B cell (primary cell): ENCODE measurements around the gene LURAP1L. TPM values are rescaled to one million over a fixed set of nuclear protein-coding genes. Genes with fewer than 3 reads are reported as not detected.

Source experiments
- ATAC-seq: fragments of 200-7000 bp; cut with Tn5 transposase; one replicate; pipeline ENCODE4 v1.10.0; 2021; ENCODE audit warnings: low read depth, mild to moderate bottlenecking, moderate number of reproducible peaks, moderate library complexity
- CTCF ChIA-PET: fragments of 350-600 bp; sonication (Branson Sonifier 250); formaldehyde crosslinking; loops from one replicate; lab custom pipeline; 2021; ENCODE audit warnings: antibody characterized with exemption, inconsistent platforms; lab: Charles Lee
- POLR2A ChIA-PET: fragments of 350-600 bp; sonication (Branson Sonifier 250); formaldehyde crosslinking; loops from one replicate; lab custom pipeline; 2021; ENCODE audit warnings: antibody characterized with exemption; lab: Charles Lee
- DNase-seq: peaks from one replicate; pipeline ENCODE4 v3.0.0; 2013
- H2AFZ ChIP-seq: 2 replicates; pipeline ENCODE4 v1.6.1; 2012; ENCODE audit warnings: mild to moderate bottlenecking, low read depth, low read length; ENCODE audit not compliant: insufficient read depth, poor library complexity, severe bottlenecking
- H3K27ac ChIP-seq, 2 donors: 1 replicate in 1 of 2; 2 replicates in 1 of 2; pipeline ENCODE4 v1.5.1; 2012 to 2013; ENCODE audit warnings: low read length in 2 of 2, mild to moderate bottlenecking in 2 of 2, moderate library complexity in 1 of 2
- H3K27me3 ChIP-seq, 4 experiments: fragments of 200-600 bp in 1 of 4; sonication (generic) in 1 of 4; replicated peaks in 1 of 4; 1 replicate in 2 of 4; 2 replicates in 2 of 4; pipeline versions ENCODE4 v1.6.1 to v1.7.0; 2013 to 2016; ENCODE audit warnings: low read length in 3 of 4, mild to moderate bottlenecking in 2 of 4, mixed read lengths in 1 of 4, moderate library complexity in 1 of 4; ENCODE audit not compliant: insufficient read depth in 4 of 4, control insufficient read depth in 3 of 4; ENCODE audit errors: control extremely low read depth in 1 of 4
- H3K36me3 ChIP-seq, 2 experiments: replicated peaks in 1 of 2; 1 replicate in 1 of 2; 2 replicates in 1 of 2; pipeline versions ENCODE4 v1.6.1 to v1.7.1; 2013; ENCODE audit warnings: low read length in 1 of 2; ENCODE audit not compliant: insufficient read depth in 2 of 2, control insufficient read depth in 1 of 2; ENCODE audit errors: control extremely low read depth in 1 of 2, extremely low read depth in 1 of 2
- H3K4me1 ChIP-seq, 2 donors: fragments of 200-600 bp in 1 of 2; sonication (generic) in 1 of 2; 1 replicate in 1 of 2; 2 replicates in 1 of 2; pipeline versions ENCODE4 v1.5.1 to v1.6.1; 2013 to 2017; ENCODE audit warnings: low read length in 2 of 2; ENCODE audit not compliant: control insufficient read depth in 2 of 2, insufficient read depth in 2 of 2
- H3K4me2 ChIP-seq: replicated peaks from 2 replicates; pipeline ENCODE3; 2012; ENCODE audit warnings: mild to moderate bottlenecking, low read depth, low read length; ENCODE audit not compliant: poor library complexity, severe bottlenecking
- H3K4me3 ChIP-seq, 5 experiments: fragments of 200-600 bp in 1 of 5; sonication (generic) in 1 of 5; 1 replicate in 3 of 5; 2 replicates in 2 of 5; pipeline versions ENCODE4 v1.5.1 to v1.7.0; 2011 to 2016; ENCODE audit warnings: low read length in 4 of 5, mild to moderate bottlenecking in 4 of 5, low read depth in 2 of 5, control low read depth in 1 of 5, moderate library complexity in 1 of 5; ENCODE audit not compliant: insufficient read depth in 1 of 5; ENCODE audit errors: control extremely low read depth in 1 of 5, extremely low read depth in 1 of 5
- H3K79me2 ChIP-seq: fragments of 200-600 bp; sonication (generic); one replicate; pipeline ENCODE4 v1.6.0; 2016; ENCODE audit warnings: low read length; ENCODE audit not compliant: control insufficient read depth, insufficient read depth
- H3K9ac ChIP-seq: fragments of 200-600 bp; sonication (generic); 2 replicates; pipeline ENCODE4 v1.6.1; 2017; ENCODE audit warnings: mild to moderate bottlenecking, low read length, moderate library complexity
- H3K9me3 ChIP-seq, 3 donors: one replicate each; pipeline versions ENCODE4 v1.6.1 to v1.7.1; 2013; ENCODE audit warnings: low read length in 2 of 3; ENCODE audit not compliant: control insufficient read depth in 2 of 3, insufficient read depth in 1 of 3; ENCODE audit errors: control extremely low read depth in 1 of 3
- H4K20me1 ChIP-seq: 2 replicates; pipeline ENCODE4 v1.6.0; 2012; ENCODE audit warnings: mild to moderate bottlenecking, low read length; ENCODE audit not compliant: insufficient read depth, control insufficient read depth, poor library complexity, severe bottlenecking
- H3K27ac Mint-ChIP-seq: one replicate; pipeline ENCODE4 v1.8.0; 2021; ENCODE audit warnings: mixed read lengths
- H3K27me3 Mint-ChIP-seq: one replicate; pipeline ENCODE4 v1.8.0; 2021; ENCODE audit warnings: mixed read lengths
- H3K4me1 Mint-ChIP-seq: one replicate; pipeline ENCODE4 v1.8.0; 2021; ENCODE audit warnings: mixed read lengths
- H3K4me3 Mint-ChIP-seq: one replicate; pipeline ENCODE4 v1.8.0; 2021; ENCODE audit warnings: mixed read lengths
- H3K9me3 Mint-ChIP-seq: one replicate; pipeline ENCODE4 v1.8.0; 2022; ENCODE audit warnings: mixed read lengths; ENCODE audit not compliant: insufficient read depth
- CTCF ChIP-seq: fragments of 200-600 bp; IDR thresholded peaks from one replicate; pipeline ENCODE4 v1.8.0; 2022; ENCODE audit warnings: antibody characterized with exemption, mild to moderate bottlenecking
- EZH2 ChIP-seq: IDR thresholded peaks from 2 replicates; pipeline ENCODE4 v1.6.1; 2012; ENCODE audit warnings: borderline replicate concordance, low read depth, mild to moderate bottlenecking, moderate library complexity, low read length; ENCODE audit not compliant: insufficient read depth, poor library complexity, severe bottlenecking
- WGBS: methylation state at CpG from one replicate; pipeline ENCODE4 v1.1.5; 2013; ENCODE audit warnings: missing lambda C conversion rate; ENCODE audit not compliant: insufficient coverage; 5-methylcytosine and 5-hydroxymethylcytosine counted together
- intact Hi-C: fragments of 100-400 bp; cut with micrococcal nuclease; formaldehyde crosslinking; loops from one replicate; pipeline ENCODE4 v1.10.0; 2022
- polyA plus RNA-seq: library from polyadenylated mRNA; depleted of rRNA; stranded (reverse); fragments of >200 nt; gene quantifications from 2 replicates; pipeline ENCODE4 v1.2.3, GENCODE V29; 2012
- total RNA-seq, 2 donors: library from RNA; stranded (reverse); fragments of 120-200 nt in 1 of 2; gene quantifications; 1 replicate in 1 of 2; 2 replicates in 1 of 2; pipeline versions ENCODE4 v1.2.3 to v1.2.4, GENCODE V29; 2013 to 2022

Gene LURAP1L
- total and polyA plus RNA-seq, 2 donors (not counting 1 experiment from before 2014, with no cell fraction given): not detected

- Histone ChIP-seq H3K9ac (no peak overlapping the region), H3K79me2 (no peaks in the 10 kb centered on the region), H3K27me3 (no peaks in the 10 kb centered on the region), H3K4me1 (no peaks in the 10 kb centered on the region), H4K20me1 (no peaks in the 10 kb centered on the region), H3K27ac (no peak overlapping the region), H3K36me3 (no peaks in the 10 kb centered on the region), H3K9me3 (no peaks in the 10 kb centered on the region), H2AFZ (no peak overlapping the region), H3K4me2 (no peak overlapping the region), H3K4me3 (no peak overlapping the region)
- no peaks in the 10 kb centered on the region for H3K4me1 Mint-ChIP-seq
- ChIA-PET POLR2A (no interaction called here), CTCF (no interaction called here)
- H3K27ac Mint-ChIP-seq: no peak overlapping the region
- H3K9me3 Mint-ChIP-seq: no peaks in the 10 kb centered on the region
- intact Hi-C loops: no loop called here
- no peak for TF ChIP-seq EZH2
- no peak for TF ChIP-seq CTCF
- H3K27me3 Mint-ChIP-seq: no peaks in the 10 kb centered on the region
- ATAC-seq (no peak), DNase-seq (no peak)
- H3K4me3 Mint-ChIP-seq: no peak overlapping the region
- 83% methylated on average over 1 of the region's 3 CpGs for WGBS
These were observed 37.1 kb downstream of the LURAP1L start for GRCh38 chr9:12811935-12812334.

- H3K79me2 ChIP-seq: no peaks in the 10 kb centered on the region
- H3K9ac ChIP-seq: no peak overlapping the region
- H3K27me3 Mint-ChIP-seq: no peaks in the 10 kb centered on the region
These were observed 37.9 kb downstream of the LURAP1L start for GRCh38 chr9:12812710-12813109.

More at GRCh38 chr9:12812710-12813109, 37.9 kb downstream of the LURAP1L start:
- Histone ChIP-seq H4K20me1 (no peaks in the 10 kb centered on the region), H3K27ac (no peak overlapping the region), H2AFZ (no peak overlapping the region), H3K36me3 (no peaks in the 10 kb centered on the region), H3K4me2 (no peak overlapping the region), H3K27me3 (no peaks in the 10 kb centered on the region), H3K9me3 (no peaks in the 10 kb centered on the region), H3K4me3 (no peak overlapping the region), H3K4me1 (no peaks in the 10 kb centered on the region)
- intact Hi-C loops: no loop called here
- ChIA-PET CTCF (no interaction called here), POLR2A (no interaction called here)
- Mint-ChIP-seq H3K27ac (no peak overlapping the region), H3K4me3 (no peak overlapping the region), H3K9me3 (no peaks in the 10 kb centered on the region), H3K4me1 (no peaks in the 10 kb centered on the region)
- DNase-seq: no peak
- TF ChIP-seq CTCF (no peak), EZH2 (no peak)
- WGBS: no CpG with 5 or more reads among the region's 1 CpG
- no peak for ATAC-seq
